ENCODE data around the gene MMP20. TPM values are rescaled to one million over a fixed set of nuclear protein-coding genes. Genes with fewer than 3 reads are reported as not detected.

MMP20 gene
- total RNA-seq, 4 donors from 2014 or later, result not detected

DNA sequence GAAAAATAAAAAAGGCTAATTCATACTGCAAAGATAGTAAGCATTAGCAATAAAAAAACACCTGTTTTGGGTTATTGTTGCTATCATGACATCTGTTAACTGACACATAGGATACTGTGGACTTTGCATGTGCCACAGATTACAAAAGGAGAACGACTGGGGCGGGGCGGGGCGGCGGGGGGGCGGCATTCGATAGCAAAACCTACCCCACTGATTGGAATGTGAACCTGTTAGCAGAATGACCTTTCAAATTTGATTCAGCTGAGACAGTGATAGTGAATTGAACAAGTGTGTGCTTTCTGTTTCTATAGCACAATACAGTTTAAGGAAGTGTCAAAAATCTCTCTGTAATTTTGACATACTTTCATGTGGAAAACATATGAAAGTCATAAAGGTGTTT is 14.9 kb downstream of the MMP20 start:
- no peaks in the 10 kb centered on the region for H3K27me3 ChIP-seq
- H3K27ac ChIP-seq, result no peak overlapping the region
- no peaks in the 10 kb centered on the region for H3K36me3 ChIP-seq
- no peak overlapping the region for H3K4me3 ChIP-seq
- no peak for DNase-seq
- peaks cover 0 to 3% (median 0%) of the 10 kb centered on the region in 4 donors for H3K4me1 ChIP-seq
- TF ChIP-seq POLR2A (IDR thresholded peaks at IDR 0.05), result no peak
- TF ChIP-seq, protein P1, sequence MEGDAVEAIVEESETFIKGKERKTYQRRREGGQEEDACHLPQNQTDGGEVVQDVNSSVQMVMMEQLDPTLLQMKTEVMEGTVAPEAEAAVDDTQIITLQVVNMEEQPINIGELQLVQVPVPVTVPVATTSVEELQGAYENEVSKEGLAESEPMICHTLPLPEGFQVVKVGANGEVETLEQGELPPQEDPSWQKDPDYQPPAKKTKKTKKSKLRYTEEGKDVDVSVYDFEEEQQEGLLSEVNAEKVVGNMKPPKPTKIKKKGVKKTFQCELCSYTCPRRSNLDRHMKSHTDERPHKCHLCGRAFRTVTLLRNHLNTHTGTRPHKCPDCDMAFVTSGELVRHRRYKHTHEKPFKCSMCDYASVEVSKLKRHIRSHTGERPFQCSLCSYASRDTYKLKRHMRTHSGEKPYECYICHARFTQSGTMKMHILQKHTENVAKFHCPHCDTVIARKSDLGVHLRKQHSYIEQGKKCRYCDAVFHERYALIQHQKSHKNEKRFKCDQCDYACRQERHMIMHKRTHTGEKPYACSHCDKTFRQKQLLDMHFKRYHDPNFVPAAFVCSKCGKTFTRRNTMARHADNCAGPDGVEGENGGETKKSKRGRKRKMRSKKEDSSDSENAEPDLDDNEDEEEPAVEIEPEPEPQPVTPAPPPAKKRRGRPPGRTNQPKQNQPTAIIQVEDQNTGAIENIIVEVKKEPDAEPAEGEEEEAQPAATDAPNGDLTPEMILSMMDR (IDR thresholded peaks at IDR 0.05), result no peak
- H3K9me3 ChIP-seq, result no peaks in the 10 kb centered on the region

DNA sequence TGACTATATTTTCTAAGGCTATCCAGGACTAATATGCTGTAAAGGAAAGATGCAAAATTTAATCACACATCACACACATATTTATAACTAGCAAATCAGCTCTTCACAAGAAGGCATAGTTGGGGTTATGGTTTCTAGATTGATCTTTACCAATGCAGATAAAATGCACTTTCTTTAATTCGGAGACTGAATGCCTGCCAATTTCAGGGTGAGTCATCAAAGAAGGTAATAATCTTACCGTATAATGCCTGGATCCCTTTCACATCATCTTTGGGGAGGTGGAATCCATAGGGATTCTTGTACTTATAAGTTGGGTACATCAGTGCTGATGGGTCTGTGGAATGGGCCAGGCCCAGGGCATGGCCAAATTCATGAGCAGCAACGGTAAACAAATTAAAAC is 16.4 kb downstream of the MMP20 start:
- H3K27me3 ChIP-seq, result no peaks in the 10 kb centered on the region
- H3K9me3 ChIP-seq, result no peaks in the 10 kb centered on the region
- no peak for DNase-seq
- no peak overlapping the region for H3K4me3 ChIP-seq
- peaks cover 0 to 3% (median 0%) of the 10 kb centered on the region in 4 donors for H3K4me1 ChIP-seq
- TF ChIP-seq, protein P1 (IDR thresholded peaks at IDR 0.05), result no peak
- no peak for TF ChIP-seq POLR2A (IDR thresholded peaks at IDR 0.05)
- no peaks in the 10 kb centered on the region for H3K36me3 ChIP-seq
- no peak overlapping the region for H3K27ac ChIP-seq

DNA sequence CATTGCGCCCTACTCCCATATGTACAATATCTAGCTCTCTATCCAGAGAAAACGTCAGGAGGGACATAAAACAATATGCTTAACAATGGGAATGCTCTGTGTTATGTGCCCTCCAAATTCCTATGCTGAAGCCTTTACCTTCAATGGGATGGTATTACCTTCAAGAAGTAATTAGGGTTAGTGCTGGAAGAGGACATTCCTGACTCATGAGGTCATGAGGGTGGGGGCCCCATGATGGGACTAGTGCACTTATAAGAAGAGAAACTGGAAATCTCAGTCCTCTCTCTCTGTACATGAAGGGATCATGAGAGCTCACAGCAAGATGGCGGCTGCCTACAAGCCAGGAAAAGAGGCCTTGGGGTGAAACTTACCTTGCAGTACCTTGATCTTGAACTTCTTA is 20.3 kb downstream of the MMP20 start:
- H3K9me3 ChIP-seq, result no peaks in the 10 kb centered on the region
- H3K36me3 ChIP-seq, result no peaks in the 10 kb centered on the region
- TF ChIP-seq POLR2A (IDR thresholded peaks at IDR 0.05), result no peak
- TF ChIP-seq, protein P1 (IDR thresholded peaks at IDR 0.05), result no peak
- no peak for DNase-seq
- H3K27me3 ChIP-seq, result no peaks in the 10 kb centered on the region
- H3K27ac ChIP-seq, result no peak overlapping the region
- no peaks in the 10 kb centered on the region for H3K4me1 ChIP-seq
- H3K4me3 ChIP-seq, result no peak overlapping the region

DNA sequence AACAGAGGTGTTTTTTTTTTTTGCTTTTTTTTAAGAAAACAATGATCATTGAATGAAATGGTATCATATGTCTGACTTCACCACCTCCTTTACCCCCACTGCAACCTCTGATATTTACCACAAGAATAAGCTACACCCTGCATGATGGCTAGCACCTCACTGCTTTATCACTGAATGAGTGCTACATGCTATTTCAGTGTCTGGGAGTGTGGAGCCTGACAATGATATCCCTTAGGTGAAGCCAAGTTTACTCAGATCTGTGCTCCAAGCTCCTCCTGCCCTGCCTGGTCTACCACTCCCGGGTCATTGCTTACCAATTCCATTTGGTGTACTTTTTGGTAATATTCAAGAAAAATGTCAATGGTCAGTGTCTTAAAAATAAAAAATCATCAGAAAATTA is 21.1 kb downstream of the MMP20 start:
- TF ChIP-seq, protein P1 (IDR thresholded peaks at IDR 0.05), result no peak
- TF ChIP-seq POLR2A (IDR thresholded peaks at IDR 0.05), result no peak
- no peaks in the 10 kb centered on the region for H3K36me3 ChIP-seq
- no peak overlapping the region for H3K27ac ChIP-seq
- H3K27me3 ChIP-seq, result no peaks in the 10 kb centered on the region
- DNase-seq, result no peak
- peaks cover 0 to 3% (median 0%) of the 10 kb centered on the region in 4 donors for H3K4me1 ChIP-seq
- no peak overlapping the region for H3K4me3 ChIP-seq
- no peaks in the 10 kb centered on the region for H3K9me3 ChIP-seq

DNA sequence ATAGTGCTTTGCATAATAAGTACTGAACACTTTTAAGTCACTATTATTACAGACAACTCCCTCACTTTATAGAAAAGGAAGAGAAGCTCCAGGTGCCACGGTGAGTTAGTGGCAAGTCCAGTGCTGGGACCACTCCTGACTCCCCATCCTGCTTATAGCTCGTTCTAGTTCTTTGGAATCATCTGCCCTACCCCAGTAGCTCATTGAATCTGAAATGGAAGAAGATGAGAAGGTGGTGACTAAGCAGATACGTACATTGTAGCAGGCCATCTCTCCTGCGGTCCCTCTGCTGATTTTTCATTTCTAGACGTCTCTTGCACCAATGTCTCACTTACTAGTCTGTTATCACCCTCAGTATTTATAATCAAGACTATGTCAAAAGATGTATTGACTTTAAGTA is 21.6 kb downstream of the MMP20 start:
- H3K27ac ChIP-seq, result no peak overlapping the region
- TF ChIP-seq, protein P1 (IDR thresholded peaks at IDR 0.05), result no peak
- no peak for TF ChIP-seq POLR2A (IDR thresholded peaks at IDR 0.05)
- H3K27me3 ChIP-seq, result no peaks in the 10 kb centered on the region
- no peaks in the 10 kb centered on the region for H3K36me3 ChIP-seq
- H3K4me3 ChIP-seq, result no peak overlapping the region
- no peaks in the 10 kb centered on the region for H3K9me3 ChIP-seq
- peaks cover 0 to 8% (median 0%) of the 10 kb centered on the region in 4 donors for H3K4me1 ChIP-seq
- no peak for DNase-seq

DNA sequence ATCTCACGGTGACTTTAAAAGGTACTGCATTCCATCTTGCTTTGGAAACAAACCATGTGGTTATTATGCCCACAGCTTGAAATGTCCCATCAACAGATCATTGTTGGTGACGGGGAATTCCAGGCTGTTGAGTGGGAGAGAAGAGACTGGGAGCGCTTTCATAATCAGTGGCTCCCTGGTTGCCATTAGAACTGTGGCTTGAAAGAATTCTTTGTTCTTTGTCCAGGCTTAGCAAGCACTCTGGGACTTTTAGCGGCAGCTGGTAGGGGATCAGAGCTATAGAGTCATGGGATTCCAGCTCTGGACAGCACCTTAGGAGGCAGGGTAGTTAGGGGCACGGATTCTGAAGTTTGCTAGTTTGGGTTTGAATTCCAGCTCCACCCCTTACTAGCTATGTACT is 22.0 kb downstream of the MMP20 start:
- Histone ChIP-seq H3K4me1 (peaks cover 0 to 10% (median 0%) of the 10 kb centered on the region in 4 donors), H3K36me3 (no peaks in the 10 kb centered on the region), H3K27me3 (no peaks in the 10 kb centered on the region), H3K9me3 (no peaks in the 10 kb centered on the region), H3K27ac (no peak overlapping the region), H3K4me3 (no peak overlapping the region)
- DNase-seq, result no peak
- TF ChIP-seq, protein P1 (IDR thresholded peaks at IDR 0.05), result no peak
- no peak for TF ChIP-seq POLR2A (IDR thresholded peaks at IDR 0.05)
